Activated effector memory CD4-positive, alpha-beta T cell treated with Interleukin-2 at 50 U/mL for 16 hours (primary cell): ENCODE measurements around the gene RASGRP3.
"Not testable (repeated sequence)": the region's sequence is repeated elsewhere in the genome, so short reads cannot be mapped to it uniquely, and the experiment has no call there.

Experiments
- DNase-seq: peaks from one replicate; pipeline ENCODE4 v3.0.0-alpha.2; 2020

The RASGRP3 gene

GRCh38 chr2:33458248-33458819 lies 18.1 kb upstream of the RASGRP3 start:
- DNase-seq: no peak

- no peak for DNase-seq
These were observed 16.7 kb upstream of the RASGRP3 start for GRCh38 chr2:33459745-33460144.

GRCh38 chr2:33462512-33462911 lies 13.9 kb upstream of the RASGRP3 start:
- DNase-seq: not testable (repeated sequence)

- DNase-seq: no peak
These were observed 9.0 kb upstream of the RASGRP3 start for GRCh38 chr2:33467413-33467812.

GRCh38 chr2:33469238-33469637 lies 7.2 kb upstream of the RASGRP3 start:
- DNase-seq: no peak

- DNase-seq: peak; percentile 69
These were observed 972 bp upstream of the RASGRP3 start for GRCh38 chr2:33475224-33476130.

GRCh38 chr2:33476793-33477190 lies 343 bp downstream of the RASGRP3 start:
- DNase-seq: no peak

GRCh38 chr2:33477473-33478468 lies 1.3 kb downstream of the RASGRP3 start:
- DNase-seq: no peak

- DNase-seq: no peak
These were observed 2.7 kb downstream of the RASGRP3 start for GRCh38 chr2:33478968-33479731.

GRCh38 chr2:33482518-33482917 lies 6.1 kb downstream of the RASGRP3 start:
- no peak for DNase-seq

GRCh38 chr2:33484042-33484621 lies 7.7 kb downstream of the RASGRP3 start:
- no peak for DNase-seq

GRCh38 chr2:33485051-33485450 lies 8.6 kb downstream of the RASGRP3 start:
- no peak for DNase-seq

GRCh38 chr2:33486544-33486943 lies 10.1 kb downstream of the RASGRP3 start:
- no peak for DNase-seq

GRCh38 chr2:33488178-33488690 lies 11.8 kb downstream of the RASGRP3 start:
- no peak for DNase-seq

- no peak for DNase-seq
These were observed 12.5 kb downstream of the RASGRP3 start for GRCh38 chr2:33488715-33489540.

GRCh38 chr2:33489835-33490431 lies 13.5 kb downstream of the RASGRP3 start:
- no peak for DNase-seq

- DNase-seq: no peak
These were observed 15.1 kb downstream of the RASGRP3 start for GRCh38 chr2:33491441-33492084.

GRCh38 chr2:33492399-33493134 lies 16.1 kb downstream of the RASGRP3 start:
- no peak for DNase-seq

- DNase-seq: no peak
These were observed 17.8 kb downstream of the RASGRP3 start for GRCh38 chr2:33494155-33494779.
